A549 treated with ZK216348 at 1 μM for 4 hours (cell line): ENCODE measurements around the gene TSPEAR. TPM values are rescaled to one million over a fixed set of nuclear protein-coding genes. Genes with fewer than 3 reads are reported as not detected.

Experiments used
- total RNA-seq: library from RNA; stranded (reverse); fragments of 200-300 nt; extraction: Qiagen RNA extraction; gene quantifications from 5 replicates; pipeline ENCODE4 v1.2.3, GENCODE V29; 2022; ENCODE audit warnings: low read depth

The TSPEAR gene
- total RNA-seq, 1 experiment from 2014 or later, result not detected

GRCh38 chr21:44573630-44574456 is 137.5 kb downstream of the TSPEAR start, which contains the start of gene KRTAP10-4:
Gene KRTAP10-4 (plus strand): TSS chr21:44573729. CDS start chr21:44573759, 30 bp downstream.

GRCh38 chr21:44558695-44559094 is 152.7 kb downstream of the TSPEAR start, which contains the start of gene KRTAP10-3:
Gene KRTAP10-3 (minus strand): TSS chr21:44558795. CDS start chr21:44558715, 80 bp downstream.

GRCh38 chr21:44551340-44551961 is 159.9 kb downstream of the TSPEAR start, which contains the start of gene KRTAP10-2:
Gene KRTAP10-2 (minus strand): TSS chr21:44551505. CDS start chr21:44551458, 47 bp downstream.

DNA sequence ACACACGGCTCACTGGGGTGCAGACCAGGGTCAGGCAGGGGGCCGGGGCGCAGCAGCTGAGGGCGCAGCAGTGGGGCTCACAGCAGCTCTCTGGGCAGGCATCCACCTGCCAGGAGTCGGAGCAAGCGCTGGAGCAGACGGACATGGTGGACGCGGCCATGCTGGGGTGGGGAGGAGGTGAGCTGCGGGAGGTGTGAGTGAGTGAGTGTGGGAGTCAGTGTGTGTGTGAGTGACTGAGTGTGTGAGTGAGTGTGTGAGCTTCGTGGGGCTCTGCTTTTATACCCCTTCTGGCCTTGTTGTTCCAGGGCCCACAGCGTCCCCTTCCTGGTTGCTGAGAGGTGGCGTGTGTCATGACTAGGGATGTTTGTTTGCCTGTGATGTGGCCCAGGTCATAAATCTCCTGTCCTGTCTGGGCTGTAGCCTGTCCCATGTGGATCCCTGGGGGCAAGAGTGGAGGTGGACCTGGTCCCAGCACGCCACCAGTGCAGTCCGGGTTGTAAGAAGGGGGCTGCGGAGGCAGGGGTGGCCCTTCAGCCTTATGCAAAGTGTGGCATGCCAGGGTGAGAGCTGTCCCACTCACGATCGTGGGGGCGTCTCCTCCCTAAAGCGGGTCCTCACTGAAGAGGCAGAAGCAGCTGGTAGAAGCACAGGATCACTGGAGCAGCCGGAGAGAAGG is 171.2 kb downstream of the TSPEAR start, which contains the start of gene KRTAP10-1:
Gene KRTAP10-1 (minus strand): TSS at position 205 of the 676 bp plus-strand sequence. CDS start 45 bp downstream, at position 160.

DNA sequence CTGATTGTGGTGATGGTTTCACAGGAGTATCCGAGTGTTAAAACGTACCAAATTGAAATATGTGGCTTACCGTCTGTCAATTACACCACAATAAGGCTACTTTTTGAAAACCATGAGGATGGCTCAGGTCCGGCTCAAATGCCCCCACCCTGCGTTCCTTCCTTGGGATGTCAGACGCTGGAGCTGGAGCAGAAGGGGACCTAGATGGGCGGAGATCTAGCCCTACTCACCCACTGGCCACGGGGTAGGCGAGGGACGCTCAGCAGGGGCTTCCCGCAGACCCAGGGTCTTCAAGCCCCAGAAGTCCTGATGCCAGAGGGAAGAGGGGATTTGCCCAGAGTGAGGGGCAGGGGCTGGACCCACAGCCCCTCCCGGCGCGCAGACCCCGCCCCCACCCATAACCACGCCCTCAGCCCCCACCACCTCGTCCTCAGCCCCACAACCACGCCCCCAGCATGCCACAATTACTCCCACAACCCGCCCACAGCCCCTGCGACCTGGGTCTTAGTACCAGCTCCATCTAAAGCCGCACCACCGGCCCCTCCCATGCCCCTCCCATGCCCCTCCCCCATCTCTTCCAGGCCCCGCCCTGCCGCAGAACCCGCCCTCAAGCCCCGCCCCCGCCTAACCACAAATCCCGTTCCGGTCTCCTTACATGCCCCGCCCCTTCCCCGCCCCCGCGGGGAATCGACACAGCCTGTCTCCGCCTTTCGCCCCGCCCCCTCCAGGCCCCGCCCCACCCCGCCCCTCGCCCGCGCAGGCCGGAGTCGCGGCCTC is 256.4 kb downstream of the TSPEAR start, which contains the start of gene LRRC3:
Gene LRRC3 (plus strand): TSS at position 764 of the 777 bp plus-strand sequence. CDS start 1,135 bp downstream, outside the sequence.

Other genes with a start within 250 kb of the TSPEAR start
- gene KRTAP10-1, start 171.4 kb downstream of the TSPEAR start, total RNA-seq, result not detected in 5 replicates
- not detected in 5 replicates for gene KRTAP10-2, start 160.1 kb downstream of the TSPEAR start, total RNA-seq
- gene KRTAP10-3, start 152.8 kb downstream of the TSPEAR start, total RNA-seq, result not detected in 5 replicates
- gene KRTAP10-4, start 137.8 kb downstream of the TSPEAR start, total RNA-seq, result not detected in 5 replicates
- gene KRTAP10-5, start 131.0 kb downstream of the TSPEAR start, total RNA-seq, result not detected in 5 replicates
- gene KRTAP10-6, start 119.1 kb downstream of the TSPEAR start, total RNA-seq, result not detected in 5 replicates
- gene KRTAP10-7, start 111.0 kb downstream of the TSPEAR start, total RNA-seq, result not detected in 5 replicates
- not detected in 5 replicates for gene KRTAP10-8, start 99.5 kb downstream of the TSPEAR start, total RNA-seq
- gene KRTAP10-9, start 84.5 kb downstream of the TSPEAR start, total RNA-seq, result not detected in 5 replicates
- not detected in 5 replicates for gene KRTAP10-10, start 74.2 kb downstream of the TSPEAR start, total RNA-seq
- gene KRTAP10-11, start 65.2 kb downstream of the TSPEAR start, total RNA-seq, result not detected in 5 replicates
- gene KRTAP12-4, start 56.9 kb downstream of the TSPEAR start, total RNA-seq, result not detected in 5 replicates
- not detected in 5 replicates for gene KRTAP12-3, start 53.6 kb downstream of the TSPEAR start, total RNA-seq
- not detected in 5 replicates for gene KRTAP12-2, start 44.6 kb downstream of the TSPEAR start, total RNA-seq
- gene KRTAP12-1, start 29.4 kb downstream of the TSPEAR start, total RNA-seq, result not detected in 5 replicates
- not detected in 5 replicates for gene KRTAP10-12, start 14.4 kb downstream of the TSPEAR start, total RNA-seq
- gene UBE2G2, start 90.2 kb upstream of the TSPEAR start, total RNA-seq, result 27.7 to 38.3 TPM (median 35.9 TPM) in 5 replicates
- 47.7 to 70.0 TPM (median 65.5 TPM) in 5 replicates for gene SUMO3, start 106.5 kb upstream of the TSPEAR start, total RNA-seq
- gene PTTG1IP, start 162.1 kb upstream of the TSPEAR start, total RNA-seq, result 87.3 to 105 TPM (median 98.5 TPM) in 5 replicates
- 0.57 to 1.4 TPM (median 0.94 TPM) in 5 replicates for gene ITGB2, start 209.3 kb upstream of the TSPEAR start, total RNA-seq
- 37.7 to 59.5 TPM (median 56.3 TPM) in 5 replicates for gene SLX9, start 228.5 kb upstream of the TSPEAR start, total RNA-seq